Progenitor cell of endocrine pancreas (in vitro differentiated cells): ENCODE data around the gene TM7SF3. TPM values are rescaled to one million over a fixed set of nuclear protein-coding genes. Genes with fewer than 3 reads are reported as not detected.

Experiments used
- DNase-seq: peaks from one replicate; pipeline ENCODE4 v3.0.0; 2021; ENCODE audit warnings: low spot score; ENCODE audit not compliant: unreplicated experiment
- H3K27ac Mint-ChIP-seq: 2 replicates; pipeline ENCODE4 v1.8.0; 2021; ENCODE audit warnings: mild to moderate bottlenecking, moderate library complexity, mixed read lengths
- H3K27me3 Mint-ChIP-seq: 2 replicates; pipeline ENCODE4 v1.8.0; 2021; ENCODE audit warnings: mixed read lengths
- H3K36me3 Mint-ChIP-seq: 2 replicates; pipeline ENCODE4 v1.8.0; 2022; ENCODE audit warnings: mixed read lengths; ENCODE audit not compliant: insufficient read depth
- H3K4me1 Mint-ChIP-seq: 2 replicates; pipeline ENCODE4 v1.8.0; 2021; ENCODE audit warnings: low read depth, mixed read lengths
- H3K4me3 Mint-ChIP-seq: 2 replicates; pipeline ENCODE4 v1.8.0; 2021; ENCODE audit warnings: low read depth, mild to moderate bottlenecking, moderate library complexity, mixed read lengths
- H3K9me3 Mint-ChIP-seq: 2 replicates; pipeline ENCODE4 v1.8.0; 2021; ENCODE audit warnings: low read depth, mixed read lengths
- total RNA-seq: library from RNA; stranded (reverse); gene quantifications from 2 replicates; pipeline ENCODE4 v1.2.1, GENCODE V29; 2021
- TF ChIP-seq, protein P1 (sequence below): fragments of 200-600 bp; sonication (generic); IDR thresholded peaks from one replicate; pipeline ENCODE4 v1.5.0; 2021; ENCODE audit warnings: antibody characterized with exemption, mild to moderate bottlenecking; ENCODE audit not compliant: unreplicated experiment

TM7SF3 gene
- total RNA-seq, 1 donor from 2014 or later: 81.0 TPM

- H3K27me3 Mint-ChIP-seq: no peaks in the 10 kb centered on the region
- H3K4me3 Mint-ChIP-seq: peak within 1 kb of the TSS; percentile 97
- H3K36me3 Mint-ChIP-seq: peaks cover 4% of the 10 kb centered on the region
- DNase-seq: peak; percentile 100
- H3K27ac Mint-ChIP-seq: peak within 1 kb of the TSS; percentile 100
- TF ChIP-seq, protein P1, sequence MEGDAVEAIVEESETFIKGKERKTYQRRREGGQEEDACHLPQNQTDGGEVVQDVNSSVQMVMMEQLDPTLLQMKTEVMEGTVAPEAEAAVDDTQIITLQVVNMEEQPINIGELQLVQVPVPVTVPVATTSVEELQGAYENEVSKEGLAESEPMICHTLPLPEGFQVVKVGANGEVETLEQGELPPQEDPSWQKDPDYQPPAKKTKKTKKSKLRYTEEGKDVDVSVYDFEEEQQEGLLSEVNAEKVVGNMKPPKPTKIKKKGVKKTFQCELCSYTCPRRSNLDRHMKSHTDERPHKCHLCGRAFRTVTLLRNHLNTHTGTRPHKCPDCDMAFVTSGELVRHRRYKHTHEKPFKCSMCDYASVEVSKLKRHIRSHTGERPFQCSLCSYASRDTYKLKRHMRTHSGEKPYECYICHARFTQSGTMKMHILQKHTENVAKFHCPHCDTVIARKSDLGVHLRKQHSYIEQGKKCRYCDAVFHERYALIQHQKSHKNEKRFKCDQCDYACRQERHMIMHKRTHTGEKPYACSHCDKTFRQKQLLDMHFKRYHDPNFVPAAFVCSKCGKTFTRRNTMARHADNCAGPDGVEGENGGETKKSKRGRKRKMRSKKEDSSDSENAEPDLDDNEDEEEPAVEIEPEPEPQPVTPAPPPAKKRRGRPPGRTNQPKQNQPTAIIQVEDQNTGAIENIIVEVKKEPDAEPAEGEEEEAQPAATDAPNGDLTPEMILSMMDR: no peak
- no peaks in the 10 kb centered on the region for H3K9me3 Mint-ChIP-seq
- H3K4me1 Mint-ChIP-seq: peaks cover 42% of the 10 kb centered on the region
These were observed 76.1 kb downstream of the TM7SF3 start, which contains the start of the genes FGFR1OP2 and INTS13 for GRCh38 chr12:26937863-26938700. FGFR1OP2 (plus strand) TSS chr12:26938470; CDS start chr12:26954159, 15,689 bp downstream. INTS13 (minus strand) TSS chr12:26937981; CDS start chr12:26936803, 1,178 bp downstream.

GRCh38 chr12:26937443-26937862 lies 76.7 kb downstream of the TM7SF3 start:
- Mint-ChIP-seq H3K36me3 (peaks cover 3% of the 10 kb centered on the region), H3K9me3 (no peaks in the 10 kb centered on the region), H3K4me3 (peak overlapping the region; percentile 97), H3K27ac (peak overlapping the region; percentile 100), H3K27me3 (no peaks in the 10 kb centered on the region), H3K4me1 (peaks cover 42% of the 10 kb centered on the region)
- DNase-seq: no peak
- TF ChIP-seq, protein P1: no peak

DNA sequence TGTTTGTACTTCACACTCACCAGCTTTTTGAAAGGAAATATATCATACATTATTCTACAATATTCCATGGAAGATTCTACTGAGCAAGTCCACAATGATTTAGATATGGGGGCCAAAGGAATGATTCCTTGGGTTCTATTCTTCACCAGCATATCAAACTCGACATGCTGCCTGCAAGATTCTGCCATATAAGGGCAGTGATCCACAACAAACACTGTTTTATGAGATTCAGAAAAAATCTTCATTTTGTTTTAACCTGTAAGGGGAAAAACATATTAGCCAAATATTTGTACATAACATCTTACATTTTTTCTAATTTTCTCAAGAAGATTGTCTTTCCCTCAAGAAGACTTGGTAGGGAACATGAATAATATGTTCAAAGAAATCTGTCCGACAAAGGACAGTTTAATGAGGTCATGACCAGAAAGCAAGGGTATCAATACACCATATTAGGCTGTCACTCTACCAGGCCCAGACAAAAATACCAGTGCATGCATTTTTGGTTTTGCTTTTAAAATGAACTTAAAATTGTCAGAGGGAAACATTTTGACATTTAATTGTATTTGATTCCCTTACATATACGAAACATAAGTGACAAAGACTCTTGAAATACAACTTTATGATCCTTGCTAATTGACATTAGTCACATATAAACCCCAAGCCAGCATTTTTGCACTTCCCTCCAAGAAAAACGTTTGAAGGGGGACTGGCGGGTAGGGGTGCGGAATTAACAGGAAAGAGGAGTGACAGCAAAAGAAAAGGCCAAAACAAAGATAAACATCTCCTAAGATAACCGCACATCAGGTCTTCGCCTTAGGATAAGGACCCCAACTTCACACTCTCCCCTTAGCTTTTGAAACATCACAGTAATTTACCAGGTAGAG lies 77.4 kb downstream of the TM7SF3 start:
- TF ChIP-seq, protein P1: no peak
- no peaks in the 10 kb centered on the region for H3K9me3 Mint-ChIP-seq
- H3K36me3 Mint-ChIP-seq: peaks cover 4% of the 10 kb centered on the region
- peak overlapping the region; percentile 97 for H3K4me3 Mint-ChIP-seq
- peak overlapping the region; percentile 100 for H3K27ac Mint-ChIP-seq
- no peaks in the 10 kb centered on the region for H3K27me3 Mint-ChIP-seq
- peaks cover 42% of the 10 kb centered on the region for H3K4me1 Mint-ChIP-seq
- no peak for DNase-seq

- H3K4me3 Mint-ChIP-seq: no peak overlapping the region
- TF ChIP-seq, protein P1: no peak
- no peak overlapping the region for H3K27ac Mint-ChIP-seq
- H3K4me1 Mint-ChIP-seq: peaks cover 37% of the 10 kb centered on the region
- H3K36me3 Mint-ChIP-seq: peaks cover 5% of the 10 kb centered on the region
- no peaks in the 10 kb centered on the region for H3K9me3 Mint-ChIP-seq
- no peak for DNase-seq
- no peaks in the 10 kb centered on the region for H3K27me3 Mint-ChIP-seq
These were observed 78.4 kb downstream of the TM7SF3 start for GRCh38 chr12:26935636-26936378.
